K562 (cell line): ENCODE results near the gene FSTL4. TPM values are rescaled to one million over a fixed set of nuclear protein-coding genes. Genes with fewer than 3 reads are reported as not detected.

Experiments
- CXXC5 ChIP-seq: fragments of 250-450 bp; sonication (Bioruptor Pico); IDR thresholded peaks from 2 replicates; pipeline ENCODE4 v1.8.0; 2022; ENCODE audit warnings: inconsistent platforms, mild to moderate bottlenecking, moderate library complexity
- NFRKB ChIP-seq: fragments of 450-650 bp; IDR thresholded peaks from 2 replicates; pipeline ENCODE4 v1.6.1; 2016; ENCODE audit warnings: low read depth
- SMAD1 ChIP-seq: fragments of 150-350 bp; IDR thresholded peaks from 2 replicates; pipeline ENCODE4 v1.6.1; 2014; ENCODE audit warnings: low read length, low read depth; ENCODE audit not compliant: partially characterized antibody
- ZKSCAN8 ChIP-seq: fragments of 200-800 bp; sonication (Bioruptor generic); IDR thresholded peaks from 2 replicates; pipeline ENCODE4 v1.6.1; 2016; ENCODE audit warnings: missing genetic modification characterization, missing compliant biosample characterization
- ZNF143 ChIP-seq: sonication (generic); formaldehyde crosslinking; IDR thresholded peaks from 2 replicates; pipeline ENCODE4 v1.9.0; 2022; ENCODE audit warnings: mild to moderate bottlenecking, missing genetic modification reagents
- ZNF174 ChIP-seq: fragments of 250-450 bp; sonication (Bioruptor Pico); IDR thresholded peaks from 2 replicates; pipeline ENCODE4 v1.4.0; 2020; ENCODE audit warnings: mild to moderate bottlenecking
- polyA plus RNA-seq, 8 experiments: library from polyadenylated mRNA; depleted of rRNA in 4 of 8; stranded (reverse) in 5 of 8; unstranded in 3 of 8; fragments of >200 nt; fragmentation: Nextera tagmentation in 2 of 8; fragmentation: Illumina TruSeq in 1 of 8; extraction: Ambion mirVana in 2 of 8; extraction: Trizol in 1 of 8; gene quantifications; 2 replicates each; pipeline versions ENCODE4 v1.2.1 to v1.2.3, GENCODE V29; 2011 to 2014; ENCODE audit warnings: inconsistent platforms in 1 of 8, missing spikeins in 1 of 8
- total RNA-seq, 7 experiments: library from RNA; depleted of rRNA in 6 of 7; stranded (reverse); fragments of >200 nt in 6 of 7; fragmentation: Illumina TruSeq in 2 of 7; extraction: Trizol in 2 of 7; gene quantifications; 2 replicates each; pipeline versions ENCODE4 v1.2.1 to v1.2.3, GENCODE V29; 2011 to 2021; ENCODE audit warnings: low replicate concordance in 1 of 7
- TF ChIP-seq, protein P1 (sequence below), 2 experiments: IDR thresholded peaks in 1 of 2; conservative IDR thresholded peaks in 1 of 2; 2 replicates each; pipeline ENCODE4 v1.6.1; 2016; ENCODE audit warnings: low read depth in 2 of 2, mild to moderate bottlenecking in 1 of 2, missing compliant biosample characterization in 1 of 2, missing genetic modification characterization in 1 of 2, moderate library complexity in 1 of 2
- TF ChIP-seq, protein P2 (sequence below), 2 experiments: IDR thresholded peaks; 2 replicates each; pipeline ENCODE4 v1.6.1; 2012; ENCODE audit warnings: improper control_type of control experiment in 2 of 2, low read depth in 2 of 2, low read length in 2 of 2, borderline replicate concordance in 1 of 2

FSTL4 gene
- total and polyA plus RNA-seq, 9 of the 15 experiments (the other 6 are each of a cell fraction or from before 2014, with no cell fraction given) = 0.08 to 0.18 (median 0.10) TPM; not detected in 5

DNA sequence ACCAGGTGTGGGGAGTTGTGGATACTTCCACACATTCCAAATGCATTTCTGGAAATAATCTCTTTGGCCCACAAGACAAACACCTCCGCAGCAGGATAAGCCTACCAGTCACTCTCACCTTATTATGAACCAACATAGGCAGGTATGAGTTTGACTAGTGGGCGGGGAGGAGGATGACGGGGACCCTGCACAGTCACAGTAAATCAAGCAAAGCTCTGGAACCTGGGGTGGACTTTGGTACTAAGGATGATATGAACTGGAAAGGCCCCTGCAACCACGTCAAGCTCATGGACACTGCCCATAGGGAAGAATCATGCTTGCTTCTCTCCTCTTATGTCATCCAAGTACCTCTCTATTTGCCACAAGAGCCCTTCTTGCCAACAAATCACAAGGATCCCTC is 301.2 kb downstream of the FSTL4 start (continued):
- TF ChIP-seq, protein P1, sequence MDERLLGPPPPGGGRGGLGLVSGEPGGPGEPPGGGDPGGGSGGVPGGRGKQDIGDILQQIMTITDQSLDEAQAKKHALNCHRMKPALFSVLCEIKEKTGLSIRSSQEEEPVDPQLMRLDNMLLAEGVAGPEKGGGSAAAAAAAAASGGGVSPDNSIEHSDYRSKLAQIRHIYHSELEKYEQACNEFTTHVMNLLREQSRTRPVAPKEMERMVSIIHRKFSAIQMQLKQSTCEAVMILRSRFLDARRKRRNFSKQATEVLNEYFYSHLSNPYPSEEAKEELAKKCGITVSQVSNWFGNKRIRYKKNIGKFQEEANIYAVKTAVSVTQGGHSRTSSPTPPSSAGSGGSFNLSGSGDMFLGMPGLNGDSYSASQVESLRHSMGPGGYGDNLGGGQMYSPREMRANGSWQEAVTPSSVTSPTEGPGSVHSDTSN (CRISPR knock-in tag; IDR thresholded peaks at IDR 0.05; ENCODE audit: low read depth) = no peak
- TF ChIP-seq, protein P1 (tag; conservative IDR thresholded peaks at IDR 0.05; ENCODE audit: low read depth) = no peak
- TF ChIP-seq CXXC5 (CRISPR knock-in tag) (no peak), ZNF143 (no peak), SMAD1 (no peak), NFRKB (no peak), ZNF174 (CRISPR knock-in tag) (no peak), ZKSCAN8 (CRISPR knock-in tag) (no peak)
- TF ChIP-seq, protein P2, sequence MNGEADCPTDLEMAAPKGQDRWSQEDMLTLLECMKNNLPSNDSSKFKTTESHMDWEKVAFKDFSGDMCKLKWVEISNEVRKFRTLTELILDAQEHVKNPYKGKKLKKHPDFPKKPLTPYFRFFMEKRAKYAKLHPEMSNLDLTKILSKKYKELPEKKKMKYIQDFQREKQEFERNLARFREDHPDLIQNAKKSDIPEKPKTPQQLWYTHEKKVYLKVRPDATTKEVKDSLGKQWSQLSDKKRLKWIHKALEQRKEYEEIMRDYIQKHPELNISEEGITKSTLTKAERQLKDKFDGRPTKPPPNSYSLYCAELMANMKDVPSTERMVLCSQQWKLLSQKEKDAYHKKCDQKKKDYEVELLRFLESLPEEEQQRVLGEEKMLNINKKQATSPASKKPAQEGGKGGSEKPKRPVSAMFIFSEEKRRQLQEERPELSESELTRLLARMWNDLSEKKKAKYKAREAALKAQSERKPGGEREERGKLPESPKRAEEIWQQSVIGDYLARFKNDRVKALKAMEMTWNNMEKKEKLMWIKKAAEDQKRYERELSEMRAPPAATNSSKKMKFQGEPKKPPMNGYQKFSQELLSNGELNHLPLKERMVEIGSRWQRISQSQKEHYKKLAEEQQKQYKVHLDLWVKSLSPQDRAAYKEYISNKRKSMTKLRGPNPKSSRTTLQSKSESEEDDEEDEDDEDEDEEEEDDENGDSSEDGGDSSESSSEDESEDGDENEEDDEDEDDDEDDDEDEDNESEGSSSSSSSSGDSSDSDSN (IDR thresholded peaks at IDR 0.05; ENCODE audit: borderline replicate concordance in 1 of 2, low read depth in 2 of 2, low read length in 2 of 2) = no peak
